Activated CD8-positive, alpha-beta memory T cell treated with anti-CD3 and anti-CD28 coated beads, Interleukin-2, amount 50 U/mL, for 24 hours (primary cell): ENCODE measurements around the gene TMEM178A.
"Not testable (repeated sequence)": the region's sequence is repeated elsewhere in the genome, so short reads cannot be mapped to it uniquely, and the experiment has no call there.

Source experiments
- DNase-seq: peaks from one replicate; pipeline ENCODE4 v3.0.0-alpha.2; 2020; ENCODE audit errors: extremely low read depth

The TMEM178A gene

DNA sequence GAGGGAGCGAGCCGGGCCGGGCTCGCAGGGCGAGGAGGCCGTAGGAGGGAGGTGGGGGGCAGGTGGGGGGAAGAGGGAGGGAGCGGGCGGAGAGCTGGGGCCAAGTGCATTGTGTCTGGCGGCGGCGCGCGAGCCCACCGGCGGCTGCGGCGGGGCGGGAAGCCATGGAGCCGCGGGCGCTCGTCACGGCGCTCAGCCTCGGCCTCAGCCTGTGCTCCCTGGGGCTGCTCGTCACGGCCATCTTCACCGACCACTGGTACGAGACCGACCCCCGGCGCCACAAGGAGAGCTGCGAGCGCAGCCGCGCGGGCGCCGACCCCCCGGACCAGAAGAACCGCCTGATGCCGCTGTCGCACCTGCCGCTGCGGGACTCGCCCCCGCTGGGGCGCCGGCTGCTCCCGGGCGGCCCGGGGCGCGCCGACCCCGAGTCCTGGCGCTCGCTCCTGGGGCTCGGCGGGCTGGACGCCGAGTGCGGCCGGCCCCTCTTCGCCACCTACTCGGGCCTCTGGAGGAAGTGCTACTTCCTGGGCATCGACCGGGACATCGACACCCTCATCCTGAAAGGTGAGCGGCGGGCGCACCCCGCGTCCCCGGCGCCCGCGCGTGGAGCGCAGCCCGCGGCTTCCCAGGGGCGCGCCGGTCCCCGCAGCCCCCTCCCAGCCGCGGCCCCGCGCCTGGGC lies at the start of gene TMEM178A:
Gene TMEM178A (plus strand): TSS at position 107 of the 680 bp plus-strand sequence. CDS start 58 bp downstream, at position 165.
- no peak for DNase-seq

DNA sequence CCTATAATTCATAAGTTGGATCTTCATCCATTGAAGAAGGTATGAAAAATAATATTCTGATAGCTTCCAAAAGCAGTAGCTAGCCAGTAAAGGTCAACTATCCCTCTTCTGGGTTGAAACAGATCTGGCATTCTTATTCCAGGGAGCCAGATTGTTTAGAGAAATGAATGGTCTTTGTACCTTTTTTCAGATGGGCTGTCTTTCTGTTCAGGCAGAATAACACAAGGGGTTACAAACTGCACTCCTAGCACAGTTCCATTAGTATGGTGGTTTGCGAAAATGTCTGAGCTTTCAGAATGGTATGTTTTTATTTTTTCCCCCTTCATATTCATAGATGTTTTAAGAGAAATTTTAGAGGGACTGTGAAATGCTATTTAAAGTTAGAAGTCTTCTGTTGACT lies 47.5 kb upstream of the TMEM178A start:
- no peak for DNase-seq

DNA sequence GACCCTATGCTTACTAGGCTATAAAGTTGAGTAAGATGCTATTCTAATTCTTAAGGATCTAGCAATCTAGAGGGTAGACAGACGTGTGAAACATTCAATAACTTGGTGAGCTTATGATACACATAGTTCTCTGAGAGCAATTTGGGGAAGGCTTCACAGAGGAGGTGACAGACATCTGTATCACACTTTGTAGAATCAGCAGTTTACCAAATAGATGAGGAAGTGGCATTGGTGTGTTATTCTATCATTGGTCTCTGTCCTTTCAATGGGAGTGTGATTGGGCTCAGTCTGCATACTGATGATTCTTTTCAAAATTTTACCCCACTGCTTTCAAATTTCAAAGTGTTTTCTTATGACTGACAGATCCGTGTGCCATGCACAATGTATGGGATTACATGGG lies 47.0 kb upstream of the TMEM178A start:
- no peak for DNase-seq

DNA sequence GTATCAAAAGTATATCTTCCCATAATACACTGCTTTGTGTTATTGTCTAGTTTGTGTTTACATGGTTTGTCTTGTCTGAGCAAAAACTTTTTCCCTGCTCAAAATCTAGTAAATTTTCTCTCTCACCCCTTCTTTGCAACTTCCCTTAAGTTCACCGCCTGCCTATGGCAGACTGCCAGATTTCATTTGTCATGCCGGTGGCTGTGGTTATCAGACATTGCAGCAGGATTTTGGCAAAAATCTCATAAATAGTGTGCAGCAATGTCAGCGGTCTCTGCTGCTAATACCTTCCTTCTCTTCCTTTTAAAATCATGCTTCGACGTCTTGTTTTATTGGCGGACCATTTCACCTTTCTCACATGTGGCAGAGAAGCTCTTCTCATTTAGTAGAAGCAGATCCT lies 45.6 kb upstream of the TMEM178A start:
- DNase-seq: no peak

DNA sequence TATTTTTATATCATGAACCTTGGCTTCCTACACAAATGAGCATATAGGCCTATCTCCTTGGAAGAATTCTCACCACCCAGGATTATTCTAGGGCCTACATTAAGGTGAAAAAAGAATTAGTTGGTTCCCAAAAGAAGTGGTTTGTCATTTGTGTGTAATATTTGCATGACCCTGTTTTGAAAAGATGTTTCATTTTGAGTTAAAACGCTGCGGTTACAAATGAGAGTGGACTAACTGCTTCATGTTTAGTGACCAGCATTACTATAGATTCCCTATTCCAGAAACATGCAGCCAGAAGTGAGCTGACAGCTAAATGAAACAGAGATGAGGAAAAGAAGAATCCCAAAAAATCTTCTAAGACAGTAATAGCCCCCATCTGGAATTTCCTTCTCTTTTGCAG lies 44.1 kb upstream of the TMEM178A start:
- DNase-seq: no peak

DNA sequence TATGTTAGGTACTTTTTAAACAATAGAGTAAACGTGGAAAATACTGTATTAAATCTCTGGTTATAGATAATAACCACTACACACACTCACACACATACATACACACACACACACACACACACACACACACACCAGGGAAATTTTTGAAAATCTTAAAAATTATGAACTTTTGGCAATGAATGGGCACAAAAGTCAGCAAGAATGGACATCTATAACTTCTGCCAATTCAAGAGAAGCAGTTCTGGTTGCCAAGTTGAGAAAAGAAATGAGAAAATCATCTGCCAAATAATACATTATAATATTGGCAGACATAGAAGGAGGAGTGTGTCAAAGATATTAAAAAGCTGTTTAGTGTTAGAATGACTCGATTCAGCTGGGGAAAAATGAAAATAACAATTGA lies 42.9 kb upstream of the TMEM178A start:
- DNase-seq: no peak

DNA sequence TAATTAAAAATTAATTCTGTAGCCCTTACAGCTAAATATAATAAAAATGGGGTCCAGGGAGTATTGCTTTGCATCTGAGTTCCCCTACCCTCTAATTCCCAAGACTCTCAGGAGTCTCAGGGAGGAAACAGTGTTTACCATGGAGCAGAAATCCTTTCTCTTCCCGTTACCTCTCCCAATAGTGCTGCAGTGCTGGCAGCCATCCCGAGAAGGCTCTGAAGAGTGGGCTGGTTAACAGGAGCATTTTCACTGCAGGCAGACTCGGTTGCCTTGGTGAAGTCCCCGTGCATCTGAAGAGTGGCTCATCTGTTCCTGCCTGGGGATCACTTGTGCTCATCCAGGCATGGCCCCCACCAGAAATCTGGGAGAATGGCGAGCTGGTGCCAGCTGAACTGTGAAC lies 41.8 kb upstream of the TMEM178A start:
- no peak for DNase-seq

DNA sequence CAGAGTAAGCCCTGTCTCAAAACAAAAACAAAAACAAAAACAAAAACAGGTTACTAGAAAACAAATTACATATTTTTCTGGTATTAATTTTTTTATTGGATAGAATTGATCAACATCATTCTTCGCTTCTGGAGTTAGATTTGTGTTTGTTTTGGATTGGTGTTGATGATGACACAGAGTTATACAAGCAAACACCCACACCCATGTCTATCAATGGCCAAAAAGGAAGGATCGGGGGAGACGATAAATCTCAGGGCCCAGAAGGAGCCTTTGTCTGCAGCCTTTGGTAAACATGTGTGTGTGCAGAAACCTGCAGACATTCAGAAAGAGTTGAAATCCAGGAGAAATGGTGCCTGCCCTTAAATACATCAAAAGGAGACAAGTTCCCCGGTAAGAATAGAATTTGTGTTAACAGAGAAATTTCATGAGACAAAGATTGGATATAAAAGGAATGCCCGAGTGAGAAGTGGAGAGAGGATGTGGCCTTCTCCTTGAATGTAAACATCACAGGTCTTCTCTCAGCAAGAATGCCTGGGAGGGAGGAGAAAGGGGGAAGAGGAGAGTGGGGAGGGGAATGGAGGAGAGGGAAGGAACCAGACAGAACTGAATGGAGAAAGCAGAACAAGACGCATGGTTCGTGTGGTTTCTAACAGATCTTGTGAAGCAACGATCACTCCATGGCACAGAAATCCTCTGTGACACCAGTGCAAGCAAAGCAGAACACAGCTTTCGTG lies 40.4 kb upstream of the TMEM178A start:
- no peak for DNase-seq

DNA sequence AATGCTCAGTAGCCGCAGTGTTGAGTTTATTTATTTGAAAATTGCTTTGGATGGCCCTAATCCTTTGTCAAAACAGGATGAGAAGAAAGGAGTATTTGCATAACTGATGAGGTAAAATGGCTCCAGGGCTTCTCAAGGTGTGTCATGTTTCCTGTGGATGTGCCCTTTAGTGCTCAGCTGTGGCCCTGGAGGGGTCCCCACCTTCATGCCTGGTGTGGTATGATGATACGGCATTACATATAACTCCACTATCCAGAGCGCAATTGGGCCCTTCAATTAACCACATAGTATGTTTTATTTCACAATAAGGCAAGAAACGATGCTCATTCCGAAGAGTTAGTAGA lies 39.8 kb upstream of the TMEM178A start:
- no peak for DNase-seq

DNA sequence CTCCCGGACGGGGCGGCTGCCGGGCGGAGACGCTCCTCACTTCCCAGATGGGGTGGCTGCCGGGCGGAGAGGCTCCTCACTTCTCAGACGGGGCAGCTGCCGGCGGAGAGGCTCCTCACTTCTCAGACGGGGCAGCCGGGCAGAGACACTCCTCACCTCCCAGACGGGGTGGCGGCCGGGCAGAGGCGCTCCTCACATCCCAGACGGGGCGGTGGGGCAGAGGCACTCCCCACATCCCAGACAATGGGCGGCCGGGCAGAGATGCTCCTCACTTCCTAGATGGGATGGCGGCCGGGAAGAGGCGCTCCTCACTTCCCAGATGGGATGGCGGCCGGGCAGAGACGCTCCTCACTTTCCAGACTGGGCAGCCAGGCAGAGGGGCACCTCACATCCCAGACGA lies 37.4 kb upstream of the TMEM178A start:
- DNase-seq: not testable (repeated sequence)

DNA sequence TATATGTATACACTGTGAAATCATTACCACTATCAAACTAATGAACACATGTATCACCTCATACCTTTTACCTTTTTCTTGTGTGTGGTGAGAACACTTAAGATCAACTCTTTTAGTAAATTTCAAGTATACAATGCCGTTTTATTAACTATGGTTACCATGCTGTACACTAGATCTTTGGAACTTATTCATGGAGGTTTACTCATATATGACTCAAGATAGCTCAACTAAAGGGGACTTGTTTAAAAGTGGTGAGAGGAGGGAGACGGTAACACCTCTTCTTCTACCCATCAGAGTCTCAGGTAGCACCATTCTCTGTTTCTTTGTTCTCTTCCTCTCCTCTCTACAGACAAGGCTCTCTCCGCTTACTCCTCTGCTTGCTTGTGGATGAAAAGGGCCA lies 36.1 kb upstream of the TMEM178A start:
- DNase-seq: no peak

DNA sequence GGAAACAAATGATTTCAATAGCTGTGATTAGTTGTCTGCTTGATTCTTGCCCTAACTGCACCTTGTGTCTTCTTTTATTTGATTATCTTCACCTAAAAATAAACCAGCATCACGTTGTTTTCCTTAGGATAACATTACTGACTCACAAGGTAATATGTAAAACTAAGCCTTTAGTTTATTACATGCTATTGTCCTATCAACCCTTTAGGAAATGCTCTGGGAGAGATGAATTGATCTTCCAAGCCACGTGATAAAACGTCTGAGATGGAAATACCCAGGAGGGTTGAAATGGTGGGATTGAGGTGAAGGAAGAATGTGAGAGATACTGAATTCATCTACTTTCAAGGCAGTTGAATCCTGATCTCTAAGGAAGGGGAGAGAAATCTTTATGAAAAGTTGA lies 34.5 kb upstream of the TMEM178A start:
- DNase-seq: no peak

DNA sequence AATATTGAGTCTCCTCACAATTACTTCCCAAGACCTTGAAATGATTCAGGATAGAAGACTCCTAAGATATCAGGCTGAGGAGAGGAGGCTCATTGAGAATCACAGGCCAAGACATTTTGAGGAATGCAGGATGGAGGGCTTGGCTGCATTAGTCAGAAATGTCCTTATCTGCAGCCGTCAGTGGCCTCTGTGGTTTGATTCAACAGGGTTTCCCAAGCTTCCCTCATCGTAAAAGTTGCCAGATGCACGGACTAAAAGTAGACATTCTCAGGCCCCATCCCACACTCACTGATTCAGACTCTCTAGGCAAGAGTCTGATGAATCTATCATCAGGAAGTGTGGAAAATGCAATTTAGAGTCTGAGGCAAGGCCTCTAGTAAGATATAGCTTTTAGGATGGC lies 34.0 kb upstream of the TMEM178A start:
- no peak for DNase-seq

DNA sequence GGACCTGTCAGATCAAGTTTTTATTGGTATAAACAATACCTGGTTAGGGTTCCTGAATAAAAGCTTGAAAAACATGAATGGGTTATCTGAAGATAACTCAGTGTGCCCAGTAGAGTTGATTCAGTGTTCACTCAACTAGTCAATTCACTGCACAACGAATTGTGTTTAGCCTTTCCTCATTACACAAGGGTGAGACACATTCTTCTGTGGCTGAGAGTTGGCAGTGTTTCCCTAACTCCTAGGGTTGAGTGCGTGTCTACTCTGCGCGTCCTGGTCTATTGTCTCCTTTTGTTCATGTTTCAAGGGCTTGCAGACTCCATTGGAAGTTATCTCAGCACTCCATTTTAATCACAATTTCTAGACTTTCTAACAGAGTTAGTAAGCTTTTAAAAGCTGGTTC lies 32.8 kb upstream of the TMEM178A start:
- DNase-seq: no peak

DNA sequence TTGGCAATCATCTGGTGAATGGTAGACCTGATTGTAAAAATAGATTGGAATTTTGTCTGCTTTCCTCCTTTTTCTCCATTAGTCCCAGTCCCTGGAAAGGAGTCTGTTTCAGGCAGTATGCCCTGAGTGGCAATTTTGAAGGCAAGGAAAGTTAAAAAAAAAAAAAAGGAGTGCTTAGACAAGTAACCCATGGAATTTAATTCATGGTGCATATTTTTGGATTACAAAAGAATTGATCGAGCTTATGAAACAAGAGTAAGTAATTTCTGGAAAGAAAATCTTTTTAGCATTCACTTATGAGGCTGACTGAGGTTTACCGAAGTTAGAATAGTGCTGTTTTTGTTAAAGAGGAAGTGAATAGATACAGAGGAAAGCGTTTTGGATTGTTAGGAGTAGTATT lies 29.4 kb upstream of the TMEM178A start:
- no peak for DNase-seq

DNA sequence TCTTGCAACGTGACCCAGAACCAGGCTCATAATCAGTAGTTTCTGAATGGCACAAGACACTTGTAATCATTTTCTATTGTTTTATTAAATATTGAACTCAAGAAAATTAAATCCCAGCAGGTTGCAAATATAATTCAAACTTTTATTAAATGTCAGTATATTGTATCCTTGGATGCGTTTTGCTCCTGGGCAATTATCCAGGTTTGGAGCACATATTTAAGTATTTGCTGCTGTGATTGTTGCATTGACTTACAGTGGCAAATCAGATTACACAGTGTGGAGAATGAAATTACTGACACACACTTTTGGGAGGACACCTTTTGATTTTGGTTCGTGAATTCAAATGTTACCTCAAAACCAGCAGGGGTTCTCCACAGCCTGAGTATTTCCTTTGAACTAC lies 27.1 kb upstream of the TMEM178A start:
- DNase-seq: no peak

DNA sequence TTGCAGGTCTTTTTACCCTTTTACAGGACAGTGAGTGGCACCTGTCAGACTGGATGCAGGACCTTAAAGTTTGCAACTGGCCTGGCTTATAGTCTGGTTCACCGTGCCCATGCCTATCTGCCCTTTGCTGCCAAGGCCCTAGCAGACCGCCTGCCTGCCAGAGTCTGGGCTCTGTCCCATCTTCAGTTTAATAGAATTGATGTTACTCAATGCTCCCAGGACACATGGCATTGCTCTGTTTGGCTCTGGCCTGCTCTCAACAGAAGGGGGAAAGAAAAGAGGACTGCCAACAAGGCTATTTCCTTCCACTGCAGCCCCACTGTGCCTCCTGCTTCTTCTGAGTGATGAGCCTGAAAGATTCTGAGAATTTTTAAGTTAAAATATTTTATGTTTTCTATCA lies 25.6 kb upstream of the TMEM178A start:
- no peak for DNase-seq

DNA sequence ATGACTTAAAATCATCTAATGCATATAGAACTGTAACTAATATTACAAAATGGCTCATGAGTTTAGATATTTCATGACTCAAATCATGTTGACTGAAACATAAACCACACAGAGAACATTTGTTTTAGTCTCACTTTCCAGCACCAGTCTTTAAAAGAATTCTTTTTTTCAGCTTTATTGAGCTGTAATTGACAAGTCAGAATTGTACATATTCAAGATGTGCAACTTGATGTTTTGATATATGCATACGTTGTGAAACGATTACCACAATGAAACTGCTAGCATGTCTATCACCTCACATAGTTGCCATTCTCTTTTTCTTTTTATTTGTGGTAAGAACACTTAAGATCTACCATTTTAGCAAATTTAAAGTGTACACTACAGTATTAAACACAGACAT lies 25.0 kb upstream of the TMEM178A start:
- no peak for DNase-seq

DNA sequence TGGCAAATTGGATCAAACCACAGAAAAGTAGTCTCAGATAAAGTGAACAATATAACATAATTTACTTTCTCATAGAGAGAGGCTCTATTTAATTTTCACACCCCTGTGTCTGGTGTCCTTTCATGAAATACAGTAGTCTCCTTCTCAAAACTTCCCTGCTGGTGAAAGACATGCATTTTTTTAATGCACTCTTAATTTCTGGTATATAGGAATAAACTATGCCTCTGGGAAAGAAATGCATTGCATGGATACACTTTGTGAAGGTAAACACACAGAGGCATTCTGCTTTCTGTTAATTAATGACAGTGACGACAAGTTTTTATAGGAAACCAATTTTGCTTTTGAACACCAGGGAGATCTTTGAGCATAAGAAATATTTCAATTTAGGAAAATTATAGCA lies 24.1 kb upstream of the TMEM178A start:
- no peak for DNase-seq

DNA sequence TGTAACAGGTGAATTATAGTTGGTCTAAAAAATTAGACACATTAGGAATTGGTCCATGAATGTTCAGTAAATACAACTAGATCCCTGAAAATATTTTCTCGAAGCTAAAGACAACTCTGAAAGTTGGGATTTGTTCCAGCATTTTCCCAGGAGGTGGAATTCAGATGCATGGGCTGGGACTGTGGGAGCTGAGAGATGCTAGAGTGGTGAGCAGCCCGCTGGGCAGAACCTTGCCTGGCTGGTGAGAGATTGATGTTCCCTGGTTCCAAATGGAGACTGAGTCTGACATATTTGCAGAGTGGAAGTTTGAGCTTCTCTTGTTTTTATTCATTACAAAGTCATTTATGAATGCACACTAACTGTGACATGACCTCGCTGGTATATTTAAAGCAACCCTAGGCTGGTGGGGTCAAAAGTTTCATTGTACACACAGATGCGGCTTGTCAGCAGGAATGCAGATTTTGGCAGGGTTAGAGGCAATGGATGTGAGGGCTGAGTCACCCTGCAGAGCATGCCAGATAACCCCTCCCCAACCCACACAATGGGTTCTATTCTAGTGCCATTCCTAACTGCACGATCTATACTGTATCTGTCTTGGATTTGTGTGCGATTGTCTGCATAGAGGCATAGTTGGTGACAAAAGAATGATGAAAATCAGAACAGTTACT lies 23.5 kb upstream of the TMEM178A start:
- no peak for DNase-seq

DNA sequence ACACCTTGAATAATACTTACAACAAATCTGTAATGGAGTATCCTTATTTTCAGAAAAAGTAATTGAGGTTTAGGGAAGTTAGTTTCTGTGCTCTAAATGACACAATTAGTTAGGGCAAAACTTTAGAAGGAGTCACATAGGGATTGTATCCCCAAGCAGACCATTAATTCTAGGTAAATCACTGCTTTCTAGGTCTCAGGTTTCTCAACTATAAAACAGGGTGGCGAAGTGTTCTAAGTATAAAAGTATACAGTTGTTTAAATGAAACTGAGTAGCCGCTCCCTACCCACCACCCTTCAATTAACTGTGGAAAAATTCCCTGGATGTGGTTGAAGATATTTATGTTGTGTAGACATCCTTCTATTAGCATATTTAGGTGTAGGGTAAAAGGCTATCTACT lies 19.9 kb upstream of the TMEM178A start:
- no peak for DNase-seq

DNA sequence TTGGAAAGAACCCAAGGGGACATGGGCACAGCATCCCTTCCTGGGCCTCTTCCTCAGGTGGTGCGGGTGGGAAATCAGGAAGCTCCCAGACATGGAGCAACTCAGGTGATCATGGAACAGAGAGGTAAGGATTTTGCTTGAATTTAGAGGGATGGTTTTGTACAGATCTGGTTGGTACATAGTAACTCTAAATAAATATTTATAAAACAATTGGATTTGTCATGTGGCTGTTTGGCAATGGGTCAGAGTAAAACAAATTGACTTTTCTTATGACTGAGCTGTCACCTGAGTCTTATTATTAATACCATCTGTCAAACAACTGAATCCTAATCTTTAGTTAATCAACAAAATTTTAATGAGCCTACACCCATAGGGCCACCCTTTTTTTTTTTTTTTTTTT lies 19.4 kb upstream of the TMEM178A start:
- DNase-seq: no peak

DNA sequence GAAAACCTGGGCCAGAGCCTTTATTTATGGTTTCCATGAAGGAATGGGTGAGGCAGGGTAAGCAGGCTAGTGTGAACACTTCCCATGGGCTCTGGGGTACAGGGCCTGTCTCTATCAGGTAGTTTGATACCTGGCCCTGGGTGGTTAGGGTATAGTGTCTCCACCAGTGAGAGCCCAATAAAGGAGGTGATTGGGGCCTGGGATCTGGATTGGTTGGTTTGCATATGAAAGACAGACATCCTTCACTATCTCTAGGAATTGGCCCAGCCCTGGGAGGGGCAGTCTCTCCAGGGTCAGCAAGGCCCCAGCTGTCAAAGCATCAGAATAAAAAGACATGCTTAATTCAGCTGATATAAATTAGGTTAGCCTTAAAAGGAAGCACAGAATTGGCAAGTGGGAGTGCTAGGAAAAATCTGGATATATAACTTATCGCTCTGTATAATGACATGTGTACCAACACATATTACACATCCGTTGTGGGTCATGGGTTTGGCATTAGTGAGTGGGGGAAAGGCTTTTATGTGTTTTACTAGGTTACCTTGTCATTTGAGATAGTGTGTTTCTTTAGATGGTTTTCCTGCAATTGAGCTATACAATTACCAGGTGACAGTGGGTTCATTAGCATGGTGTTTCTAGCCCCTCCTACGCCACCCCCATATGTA lies 18.5 kb upstream of the TMEM178A start:
- no peak for DNase-seq
